Glutamatergic neuron (in vitro differentiated cells): Measurements from ENCODE around the gene RALGAPA2. TPM values are rescaled to one million over a fixed set of nuclear protein-coding genes. Genes with fewer than 3 reads are reported as not detected.

Source experiments
- DNase-seq: peaks from one replicate; pipeline ENCODE4 v3.0.0; 2022
- H3K27ac Mint-ChIP-seq: one replicate; pipeline ENCODE4 v1.8.0; 2020; ENCODE audit warnings: mild to moderate bottlenecking, mixed read lengths, inconsistent platforms; ENCODE audit not compliant: unreplicated experiment
- H3K27me3 Mint-ChIP-seq: one replicate; pipeline ENCODE4 v1.8.0; 2020; ENCODE audit warnings: mild to moderate bottlenecking, moderate library complexity, mixed read lengths, inconsistent platforms; ENCODE audit not compliant: unreplicated experiment
- H3K36me3 Mint-ChIP-seq: one replicate; pipeline ENCODE4 v1.8.0; 2020; ENCODE audit warnings: mild to moderate bottlenecking, mixed read lengths, inconsistent platforms; ENCODE audit not compliant: unreplicated experiment
- H3K4me1 Mint-ChIP-seq: one replicate; pipeline ENCODE4 v1.8.0; 2020; ENCODE audit warnings: mild to moderate bottlenecking, low read depth, mixed read lengths, inconsistent platforms; ENCODE audit not compliant: unreplicated experiment
- H3K4me3 Mint-ChIP-seq: one replicate; pipeline ENCODE4 v1.8.0; 2020; ENCODE audit warnings: mild to moderate bottlenecking, mixed read lengths, inconsistent platforms; ENCODE audit not compliant: unreplicated experiment
- H3K9me3 Mint-ChIP-seq: one replicate; pipeline ENCODE4 v1.8.0; 2020; ENCODE audit warnings: mild to moderate bottlenecking, moderate library complexity, mixed read lengths, inconsistent platforms; ENCODE audit not compliant: unreplicated experiment
- total RNA-seq: library from RNA; stranded (reverse); fragmentation: NEBNext Ultra II Directional; extraction: Animal tissue kit (Norgen Biotek cat#: 25700); gene quantifications from one replicate; pipeline ENCODE4 v1.2.1, GENCODE V29; 2021; ENCODE audit not compliant: unreplicated experiment
- TF ChIP-seq, protein P1 (sequence below): fragments of 200-600 bp; sonication (generic); IDR thresholded peaks from one replicate; pipeline ENCODE4 v1.5.0; 2021; ENCODE audit not compliant: partially characterized antibody, unreplicated experiment

RALGAPA2 gene
- total RNA-seq, 1 donor from 2014 or later = 60.9 TPM

- H3K27ac Mint-ChIP-seq = no peak overlapping the region
- H3K9me3 Mint-ChIP-seq = peaks cover 7% of the 10 kb centered on the region
- H3K4me3 Mint-ChIP-seq = no peak overlapping the region
- TF ChIP-seq, protein P1, sequence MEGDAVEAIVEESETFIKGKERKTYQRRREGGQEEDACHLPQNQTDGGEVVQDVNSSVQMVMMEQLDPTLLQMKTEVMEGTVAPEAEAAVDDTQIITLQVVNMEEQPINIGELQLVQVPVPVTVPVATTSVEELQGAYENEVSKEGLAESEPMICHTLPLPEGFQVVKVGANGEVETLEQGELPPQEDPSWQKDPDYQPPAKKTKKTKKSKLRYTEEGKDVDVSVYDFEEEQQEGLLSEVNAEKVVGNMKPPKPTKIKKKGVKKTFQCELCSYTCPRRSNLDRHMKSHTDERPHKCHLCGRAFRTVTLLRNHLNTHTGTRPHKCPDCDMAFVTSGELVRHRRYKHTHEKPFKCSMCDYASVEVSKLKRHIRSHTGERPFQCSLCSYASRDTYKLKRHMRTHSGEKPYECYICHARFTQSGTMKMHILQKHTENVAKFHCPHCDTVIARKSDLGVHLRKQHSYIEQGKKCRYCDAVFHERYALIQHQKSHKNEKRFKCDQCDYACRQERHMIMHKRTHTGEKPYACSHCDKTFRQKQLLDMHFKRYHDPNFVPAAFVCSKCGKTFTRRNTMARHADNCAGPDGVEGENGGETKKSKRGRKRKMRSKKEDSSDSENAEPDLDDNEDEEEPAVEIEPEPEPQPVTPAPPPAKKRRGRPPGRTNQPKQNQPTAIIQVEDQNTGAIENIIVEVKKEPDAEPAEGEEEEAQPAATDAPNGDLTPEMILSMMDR = no peak
- H3K4me1 Mint-ChIP-seq = peaks cover 43% of the 10 kb centered on the region
- peaks cover 4% of the 10 kb centered on the region for H3K27me3 Mint-ChIP-seq
- no peak for DNase-seq
- peaks cover 9% of the 10 kb centered on the region for H3K36me3 Mint-ChIP-seq
Measured at GRCh38 chr20:20487811-20488210, 224.6 kb downstream of the RALGAPA2 start.

- no peak overlapping the region for H3K27ac Mint-ChIP-seq
- H3K4me1 Mint-ChIP-seq = peaks cover 8% of the 10 kb centered on the region
- no peak for DNase-seq
- H3K9me3 Mint-ChIP-seq = no peaks in the 10 kb centered on the region
- H3K4me3 Mint-ChIP-seq = no peak overlapping the region
- H3K36me3 Mint-ChIP-seq = peaks cover 15% of the 10 kb centered on the region
- no peaks in the 10 kb centered on the region for H3K27me3 Mint-ChIP-seq
- TF ChIP-seq, protein P1 = no peak
Measured at GRCh38 chr20:20483328-20483727, 229.1 kb downstream of the RALGAPA2 start.

- Mint-ChIP-seq H3K9me3 (no peaks in the 10 kb centered on the region), H3K27ac (no peak overlapping the region), H3K4me1 (peaks cover 4% of the 10 kb centered on the region), H3K4me3 (no peak overlapping the region), H3K36me3 (peaks cover 15% of the 10 kb centered on the region), H3K27me3 (no peaks in the 10 kb centered on the region)
- DNase-seq = no peak
- TF ChIP-seq, protein P1 = no peak
Measured at GRCh38 chr20:20482453-20482852, 230.0 kb downstream of the RALGAPA2 start.

- no peak overlapping the region for H3K27ac Mint-ChIP-seq
- H3K4me3 Mint-ChIP-seq = no peak overlapping the region
- no peaks in the 10 kb centered on the region for H3K9me3 Mint-ChIP-seq
- H3K4me1 Mint-ChIP-seq = peaks cover 4% of the 10 kb centered on the region
- peaks cover 7% of the 10 kb centered on the region for H3K36me3 Mint-ChIP-seq
- TF ChIP-seq, protein P1 = no peak
- H3K27me3 Mint-ChIP-seq = no peaks in the 10 kb centered on the region
- no peak for DNase-seq
Measured at GRCh38 chr20:20480689-20481088, 231.8 kb downstream of the RALGAPA2 start.

- H3K27me3 Mint-ChIP-seq = no peaks in the 10 kb centered on the region
- H3K27ac Mint-ChIP-seq = no peak overlapping the region
- no peak for DNase-seq
- H3K36me3 Mint-ChIP-seq = peaks cover 12% of the 10 kb centered on the region
- H3K4me1 Mint-ChIP-seq = peaks cover 4% of the 10 kb centered on the region
- peaks cover 2% of the 10 kb centered on the region for H3K9me3 Mint-ChIP-seq
- H3K4me3 Mint-ChIP-seq = no peak overlapping the region
- TF ChIP-seq, protein P1 = no peak
Measured at GRCh38 chr20:20480126-20480525, 232.3 kb downstream of the RALGAPA2 start.
